H1 (cell line): ENCODE data around the gene AP5M1. TPM values are rescaled to one million over a fixed set of nuclear protein-coding genes. Genes with fewer than 3 reads are reported as not detected.

Experiments
- CTCF ChIA-PET: fragments of 300-600 bp; sonication (Branson Sonifier 250); formaldehyde crosslinking; loops from one replicate; lab custom pipeline; 2021; ENCODE audit not compliant: partially characterized antibody; lab: Charles Lee
- POLR2A ChIA-PET: fragments of 300-600 bp; sonication (Branson Sonifier 250); formaldehyde crosslinking; loops from one replicate; lab custom pipeline; 2021; ENCODE audit warnings: inconsistent platforms; ENCODE audit not compliant: partially characterized antibody; lab: Charles Lee
- DNase-seq, 2 experiments: peaks; one replicate each; pipeline versions ENCODE4 v3.0.0 to v3.0.0-alpha.2; 2010 to 2022; ENCODE audit warnings: low spot score in 2 of 2, low read depth in 1 of 2, mixed read lengths in 1 of 2
- FAIRE-seq: peaks from 2 replicates; lab custom pipeline; 2011; peaks lifted over from hg19 to GRCh38; lab: Jason Lieb, UNC
- H2AFZ ChIP-seq: 2 replicates; pipeline ENCODE4 v1.8.1; 2012; ENCODE audit warnings: low read length, inconsistent platforms
- H2AK5ac ChIP-seq: 2 replicates; pipeline ENCODE4 v1.6.1; 2013; ENCODE audit warnings: low read depth, low read length
- H2BK120ac ChIP-seq: replicated peaks from 2 replicates; pipeline ENCODE3; 2013; ENCODE audit warnings: low read depth, low read length, inconsistent platforms
- H2BK12ac ChIP-seq: 2 replicates; pipeline ENCODE4 v1.6.1; 2013; ENCODE audit warnings: low read depth, low read length
- H2BK15ac ChIP-seq: 2 replicates; pipeline ENCODE4 v1.6.1; 2013; ENCODE audit warnings: low read length
- H2BK20ac ChIP-seq: 2 replicates; pipeline ENCODE4 v1.6.1; 2013; ENCODE audit warnings: low read length
- H2BK5ac ChIP-seq: 2 replicates; pipeline ENCODE4 v1.6.1; 2013; ENCODE audit warnings: low read depth, low read length
- H3K14ac ChIP-seq: 2 replicates; pipeline ENCODE4 v1.6.1; 2013; ENCODE audit warnings: inconsistent platforms; ENCODE audit not compliant: insufficient read length
- H3K18ac ChIP-seq: 2 replicates; pipeline ENCODE4 v1.6.1; 2013; ENCODE audit warnings: low read length; ENCODE audit errors: extremely low read depth
- H3K23ac ChIP-seq: 2 replicates; pipeline ENCODE4 v1.6.1; 2013; ENCODE audit warnings: inconsistent platforms; ENCODE audit not compliant: insufficient read length
- H3K23me2 ChIP-seq: 2 replicates; pipeline ENCODE4 v1.6.1; 2013; ENCODE audit warnings: low read depth, low read length
- H3K27ac ChIP-seq: 2 replicates; pipeline ENCODE4 v1.6.1; 2011; ENCODE audit warnings: low read depth, low read length, inconsistent platforms
- H3K27me3 ChIP-seq, 4 experiments: replicated peaks in 1 of 4; 1 replicate in 1 of 4; 2 replicates in 3 of 4; pipeline versions ENCODE4 v1.6.1 to v1.8.1; 2011 to 2013; ENCODE audit warnings: low read length in 3 of 4, mild to moderate bottlenecking in 3 of 4, inconsistent platforms in 2 of 4, mixed read lengths in 2 of 4, moderate library complexity in 1 of 4; ENCODE audit not compliant: control insufficient read depth in 3 of 4, insufficient read depth in 3 of 4; ENCODE audit errors: extremely low read depth in 1 of 4
- H3K36me3 ChIP-seq, 4 experiments: 2 replicates each; pipeline versions ENCODE4 v1.6.1 to v1.8.1; 2011 to 2013; ENCODE audit warnings: mild to moderate bottlenecking in 4 of 4, low read length in 3 of 4, moderate library complexity in 2 of 4, control low read depth in 1 of 4, inconsistent platforms in 1 of 4; ENCODE audit not compliant: insufficient read depth in 4 of 4, control insufficient read depth in 2 of 4
- H3K4ac ChIP-seq: replicated peaks from 2 replicates; pipeline ENCODE3; 2013; ENCODE audit warnings: low read length, low read depth, mixed read lengths, inconsistent platforms; ENCODE audit not compliant: insufficient read length
- H3K4me1 ChIP-seq, 4 experiments: replicated peaks in 1 of 4; 1 replicate in 1 of 4; 2 replicates in 3 of 4; pipeline versions ENCODE4 v1.6.1 to v1.8.1; 2011 to 2013; ENCODE audit warnings: low read length in 3 of 4, inconsistent platforms in 2 of 4, mixed read lengths in 1 of 4; ENCODE audit not compliant: insufficient read depth in 4 of 4, control insufficient read depth in 3 of 4
- H3K4me2 ChIP-seq, 2 experiments: 2 replicates each; pipeline versions ENCODE4 v1.6.1 to v1.8.1; 2011 to 2013; ENCODE audit warnings: low read depth in 2 of 2, low read length in 2 of 2, control low read depth in 1 of 2, inconsistent platforms in 1 of 2, mild to moderate bottlenecking in 1 of 2; ENCODE audit not compliant: insufficient read depth in 1 of 2
- H3K4me3 ChIP-seq, 4 experiments: fragments of 200-600, 300-600 bp in 1 of 4; sonication (generic), shearing (Covaris generic), sonication (Bioruptor Twin) in 1 of 4; 2 replicates each; pipeline versions ENCODE4 v1.5.1 to v1.8.1; 2011 to 2016; ENCODE audit warnings: low read length in 4 of 4, low read depth in 3 of 4, control low read depth in 2 of 4, inconsistent platforms in 2 of 4, mild to moderate bottlenecking in 2 of 4, mixed read lengths in 1 of 4, moderate library complexity in 1 of 4; ENCODE audit not compliant: insufficient read depth in 2 of 4; ENCODE audit errors: extremely low read depth in 1 of 4
- H3K56ac ChIP-seq: replicated peaks from 2 replicates; pipeline ENCODE3; 2013; ENCODE audit warnings: low read depth, mild to moderate bottlenecking, mixed read lengths, low read length, inconsistent platforms; ENCODE audit not compliant: insufficient read length
- H3K79me1 ChIP-seq: 2 replicates; pipeline ENCODE4 v1.6.1; 2013; ENCODE audit warnings: low read depth, low read length, control low read depth
- H3K79me2 ChIP-seq, 2 experiments: 2 replicates each; pipeline versions ENCODE4 v1.6.1 to v1.8.1; 2012 to 2013; ENCODE audit warnings: low read length in 2 of 2, mild to moderate bottlenecking in 2 of 2, inconsistent platforms in 1 of 2; ENCODE audit not compliant: insufficient read depth in 2 of 2, control insufficient read depth in 1 of 2
- H3K9ac ChIP-seq, 4 experiments: replicated peaks in 1 of 4; 1 replicate in 1 of 4; 2 replicates in 3 of 4; pipeline versions ENCODE4 v1.6.1 to v1.8.1; 2011 to 2013; ENCODE audit warnings: low read depth in 3 of 4, low read length in 3 of 4, control low read depth in 2 of 4, mild to moderate bottlenecking in 2 of 4, moderate library complexity in 2 of 4, inconsistent platforms in 1 of 4; ENCODE audit errors: extremely low read depth in 1 of 4
- H3K9me3 ChIP-seq, 2 experiments: 2 replicates each; pipeline versions ENCODE4 v1.6.1 to v1.8.1; 2012 to 2013; ENCODE audit warnings: mild to moderate bottlenecking in 2 of 2, moderate library complexity in 2 of 2, control low read depth in 1 of 2, inconsistent platforms in 1 of 2, low read depth in 1 of 2, low read length in 1 of 2, mixed read lengths in 1 of 2; ENCODE audit not compliant: insufficient read depth in 2 of 2
- H4K20me1 ChIP-seq, 2 experiments: replicated peaks in 1 of 2; 2 replicates each; pipeline versions ENCODE3 to v1.8.1; 2011 to 2013; ENCODE audit warnings: inconsistent platforms in 2 of 2, low read length in 2 of 2, mild to moderate bottlenecking in 1 of 2; ENCODE audit not compliant: insufficient read depth in 2 of 2, control insufficient read depth in 1 of 2
- H4K5ac ChIP-seq: 2 replicates; pipeline ENCODE4 v1.6.1; 2013; ENCODE audit warnings: low read length, low read depth, mixed read lengths, inconsistent platforms; ENCODE audit not compliant: insufficient read length
- H4K8ac ChIP-seq: 2 replicates; pipeline ENCODE4 v1.8.0; 2013; ENCODE audit warnings: mild to moderate bottlenecking, moderate library complexity, low read length, inconsistent platforms; ENCODE audit not compliant: insufficient read depth; ENCODE audit errors: extremely low read depth
- H4K91ac ChIP-seq: replicated peaks from 2 replicates; pipeline ENCODE3; 2013; ENCODE audit warnings: low read length, mixed read lengths, inconsistent platforms; ENCODE audit not compliant: insufficient read length
- ASH2L ChIP-seq: fragments of 200-600, 300-600 bp; sonication (generic); IDR thresholded peaks from one replicate; pipeline ENCODE4 v1.7.1; 2017; ENCODE audit warnings: low read length
- BRCA1 ChIP-seq: IDR thresholded peaks from 2 replicates; pipeline ENCODE4 v1.6.1; 2012; ENCODE audit warnings: low read depth, low read length, improper control_type of control experiment
- GABPA ChIP-seq: IDR thresholded peaks from 2 replicates; pipeline ENCODE4 v1.6.1; 2011; ENCODE audit warnings: mild to moderate bottlenecking, low read length, moderate library complexity, borderline replicate concordance; ENCODE audit not compliant: insufficient read depth
- NANOG ChIP-seq: IDR thresholded peaks from 2 replicates; pipeline ENCODE4 v1.6.1; 2011; ENCODE audit warnings: low read length, low read depth, mild to moderate bottlenecking, inconsistent platforms; ENCODE audit not compliant: insufficient read depth, poor library complexity, severe bottlenecking
- WGBS, 2 experiments: shearing (Covaris generic) in 1 of 2; methylation state at CpG; one replicate each; pipeline versions ENCODE4 v1.1.6 to v1.1.7; 2013 to 2015; ENCODE audit warnings: low lambda C conversion rate in 2 of 2, mixed read lengths in 2 of 2, inconsistent platforms in 1 of 2, low coverage in 1 of 2, missing lambda C conversion rate in 1 of 2; ENCODE audit not compliant: insufficient replicate concordance in 2 of 2, insufficient coverage in 1 of 2, insufficient read length in 1 of 2; ENCODE audit errors: extremely low coverage in 1 of 2, missing lambda C conversion rate in 1 of 2; 5-methylcytosine and 5-hydroxymethylcytosine counted together
- polyA plus RNA-seq, 7 experiments: library from polyadenylated mRNA; depleted of rRNA in 3 of 7; stranded (reverse) in 5 of 7; unstranded in 2 of 7; fragments of >200 nt in 5 of 7; fragments of 200-250 nt in 2 of 7; gene quantifications; 1 replicate in 5 of 7; 2 replicates in 1 of 7; 4 replicates in 1 of 7; pipeline versions ENCODE4 v1.2.1 to v1.2.3, GENCODE V29; 2011 to 2013; ENCODE audit warnings: missing spikeins in 2 of 7, mixed read lengths in 2 of 7
- total RNA-seq: library from RNA; stranded (reverse); fragmentation: NEBNext Ultra II Directional; extraction: Animal tissue kit (Norgen Biotek cat#: 25700); gene quantifications from 2 replicates; pipeline ENCODE4 v1.2.1, GENCODE V29; 2021
- TF ChIP-seq, protein P1 (sequence below): IDR thresholded peaks from 2 replicates; pipeline ENCODE4 v1.6.1; 2012; ENCODE audit warnings: inconsistent platforms
- TF ChIP-seq, protein P2 (sequence below): IDR thresholded peaks from 2 replicates; pipeline ENCODE4 v1.6.1; 2011; ENCODE audit warnings: low read depth, mild to moderate bottlenecking, low read length; ENCODE audit not compliant: insufficient read depth

AP5M1 gene
- total and polyA plus RNA-seq, 2 of the 8 experiments (the other 6 are each of a cell fraction or from before 2014, with no cell fraction given) = 20.9 to 51.9 TPM

DNA sequence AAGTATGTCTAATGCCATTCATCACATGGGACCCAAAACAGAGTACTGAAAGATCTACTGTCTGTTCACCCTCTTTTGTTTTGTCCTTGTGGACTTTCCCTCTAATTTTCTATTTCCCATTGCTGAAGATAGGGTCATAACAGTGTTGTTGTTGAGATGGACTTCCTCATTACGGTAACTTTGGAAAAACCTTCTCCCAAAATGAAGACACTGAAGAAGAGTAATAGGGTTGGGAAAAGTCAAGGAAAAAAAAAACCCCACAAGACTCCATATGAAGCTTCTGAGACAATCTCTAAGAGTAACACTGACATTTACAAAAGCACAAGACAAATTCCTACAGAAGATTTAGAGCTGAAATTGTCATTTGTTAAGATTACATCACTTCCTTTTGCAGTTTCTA is 36.8 kb upstream of the AP5M1 start:
- no peak for DNase-seq
- Histone ChIP-seq H4K5ac (no peak overlapping the region), H2BK20ac (no peak overlapping the region), H4K8ac (no peak overlapping the region), H4K20me1 (no peaks in the 10 kb centered on the region), H2BK5ac (no peak overlapping the region), H2AK5ac (no peak overlapping the region), H3K79me1 (no peaks in the 10 kb centered on the region), H3K36me3 (peaks cover 0 to 61% (median 9%) of the 10 kb centered on the region in 4 experiments; a peak in 4 of 8 replicates), H2BK15ac (no peak overlapping the region), H3K9ac (no peak overlapping the region), H3K4me2 (no peak overlapping the region), H3K27me3 (no peaks in the 10 kb centered on the region), H3K27ac (no peak overlapping the region), H3K9me3 (no peaks in the 10 kb centered on the region), H3K23ac (no peak overlapping the region), H3K4me1 (no peaks in the 10 kb centered on the region), H3K14ac (no peak overlapping the region), H2AFZ (no peak overlapping the region), H3K56ac (no peak overlapping the region), H3K23me2 (peaks cover 2% of the 10 kb centered on the region; the same call in 1 of the 2 replicates), H2BK12ac (no peak overlapping the region), H3K4ac (no peak overlapping the region), H4K91ac (no peak overlapping the region), H3K4me3 (no peak overlapping the region), H2BK120ac (no peak overlapping the region), H3K79me2 (no peaks in the 10 kb centered on the region), H3K18ac (no peak overlapping the region)
- 100% methylated on average over 1 of the region's 1 CpG; no CpG with 5 or more reads in 1 of the 2 experiments for WGBS, 2 experiments
- TF ChIP-seq GABPA (no peak), NANOG (no peak), BRCA1 (no peak), ASH2L (no peak)
- TF ChIP-seq, protein P1, sequence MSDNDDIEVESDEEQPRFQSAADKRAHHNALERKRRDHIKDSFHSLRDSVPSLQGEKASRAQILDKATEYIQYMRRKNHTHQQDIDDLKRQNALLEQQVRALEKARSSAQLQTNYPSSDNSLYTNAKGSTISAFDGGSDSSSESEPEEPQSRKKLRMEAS = no peak
- TF ChIP-seq, protein P2, sequence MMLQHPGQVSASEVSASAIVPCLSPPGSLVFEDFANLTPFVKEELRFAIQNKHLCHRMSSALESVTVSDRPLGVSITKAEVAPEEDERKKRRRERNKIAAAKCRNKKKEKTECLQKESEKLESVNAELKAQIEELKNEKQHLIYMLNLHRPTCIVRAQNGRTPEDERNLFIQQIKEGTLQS = no peak
- FAIRE-seq = no peak
- POLR2A ChIA-PET = no interaction called here
- CTCF ChIA-PET = no interaction called here
